ENCODE results near the gene ARHGAP40. TPM values are rescaled to one million over a fixed set of nuclear protein-coding genes. Genes with fewer than 3 reads are reported as not detected.

The ARHGAP40 gene
- total and polyA plus RNA-seq, 9 of the 15 experiments (the other 6 are each of a cell fraction or from before 2014, with no cell fraction given), result not detected

DNA sequence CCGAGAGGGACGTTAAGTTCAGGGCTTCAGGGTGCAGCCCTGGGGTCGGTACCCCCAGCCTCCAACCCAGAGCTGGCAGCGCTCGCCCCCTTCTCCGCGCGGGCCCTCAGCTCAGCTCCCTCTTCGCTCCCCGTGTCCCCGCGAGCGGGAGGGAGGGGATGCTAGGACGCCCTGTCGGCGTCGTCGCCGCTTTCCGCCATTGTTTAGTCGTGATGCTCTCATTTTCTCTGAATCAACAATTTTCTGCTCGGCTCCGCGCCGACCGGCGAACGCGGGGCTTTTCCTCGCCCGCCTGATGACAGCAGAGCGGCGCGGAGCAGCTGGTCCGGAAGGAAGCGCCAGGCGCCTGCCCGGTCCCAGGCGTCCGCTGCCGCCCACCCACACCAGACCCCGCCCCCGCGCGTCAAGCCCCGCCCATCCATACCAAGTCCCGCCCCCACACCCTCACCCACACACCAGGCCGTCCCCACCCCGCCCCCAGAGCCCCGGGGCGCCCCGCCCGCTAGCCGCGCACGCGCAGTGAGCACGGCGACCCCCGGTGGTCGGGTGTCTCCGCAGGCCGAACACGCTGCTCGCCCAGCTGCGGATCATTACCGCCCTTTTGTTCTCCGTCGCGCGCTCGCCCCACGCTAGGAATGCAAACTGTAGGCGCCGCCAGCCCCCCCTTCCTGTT, 72.6 kb downstream of the ARHGAP40 start (continued):
- TF ChIP-seq MAZ (CRISPR knock-in tag; conservative IDR thresholded peaks at IDR 0.05 in 1 of 2, IDR thresholded peaks at IDR 0.05 in 1 of 2) (peak in 1 of 2 experiments; percentile 67; a peak in 2 of 4 replicates), ARID2 (IDR thresholded peaks at IDR 0.05) (no peak), EZH2 (IDR thresholded peaks at IDR 0.05; ENCODE audit: borderline replicate concordance, low read depth, low read length) (no peak), FUS (optimal IDR thresholded peaks at IDR 0.05; ENCODE audit: low read depth, low read length) (no peak), ZNF668 (CRISPR knock-in tag; IDR thresholded peaks at IDR 0.05) (no peak), ZNF263 (CRISPR knock-in tag; IDR thresholded peaks at IDR 0.05; ENCODE audit: borderline replicate concordance) (no peak), HDGF (IDR thresholded peaks at IDR 0.05) (no peak), NFE2 (IDR thresholded peaks at IDR 0.05; ENCODE audit: low read depth) (no peak), ZBTB7A (IDR thresholded peaks at IDR 0.05; ENCODE audit: borderline replicate concordance, control insufficient read depth, low read depth, low read length) (peak; percentile 84), HMGN3 (IDR thresholded peaks at IDR 0.05; ENCODE audit: borderline replicate concordance, extremely low read depth, insufficient read length, low read depth, low read length) (no peak), CBX3 (IDR thresholded peaks at IDR 0.05; ENCODE audit: borderline replicate concordance in 1 of 2, low read length in 2 of 2) (no peak), ATF7 (IDR thresholded peaks at IDR 0.05) (no peak), SMARCE1 (IDR thresholded peaks at IDR 0.05) (no peak), STAG1 (CRISPR knock-in tag; IDR thresholded peaks at IDR 0.05; ENCODE audit: borderline replicate concordance) (no peak), ZNF217 (CRISPR knock-in tag; IDR thresholded peaks at IDR 0.05) (no peak), ZFP30 (CRISPR knock-in tag; IDR thresholded peaks at IDR 0.05; ENCODE audit: borderline replicate concordance) (no peak), ZNF212 (CRISPR knock-in tag; IDR thresholded peaks at IDR 0.05) (no peak), RBM14 (IDR thresholded peaks at IDR 0.05; ENCODE audit: borderline replicate concordance, insufficient read depth, low read depth, low read length) (no peak), CREB1 (IDR thresholded peaks at IDR 0.05) (peak; percentile 29; the same call in 1 of the 2 replicates), CREB1 (CRISPR knock-in tag; IDR thresholded peaks at IDR 0.05) (no peak)
- TF ChIP-seq, protein P1, sequence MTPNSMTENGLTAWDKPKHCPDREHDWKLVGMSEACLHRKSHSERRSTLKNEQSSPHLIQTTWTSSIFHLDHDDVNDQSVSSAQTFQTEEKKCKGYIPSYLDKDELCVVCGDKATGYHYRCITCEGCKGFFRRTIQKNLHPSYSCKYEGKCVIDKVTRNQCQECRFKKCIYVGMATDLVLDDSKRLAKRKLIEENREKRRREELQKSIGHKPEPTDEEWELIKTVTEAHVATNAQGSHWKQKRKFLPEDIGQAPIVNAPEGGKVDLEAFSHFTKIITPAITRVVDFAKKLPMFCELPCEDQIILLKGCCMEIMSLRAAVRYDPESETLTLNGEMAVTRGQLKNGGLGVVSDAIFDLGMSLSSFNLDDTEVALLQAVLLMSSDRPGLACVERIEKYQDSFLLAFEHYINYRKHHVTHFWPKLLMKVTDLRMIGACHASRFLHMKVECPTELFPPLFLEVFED (CRISPR knock-in tag; conservative IDR thresholded peaks at IDR 0.05), result no peak
- TF ChIP-seq, protein P2, sequence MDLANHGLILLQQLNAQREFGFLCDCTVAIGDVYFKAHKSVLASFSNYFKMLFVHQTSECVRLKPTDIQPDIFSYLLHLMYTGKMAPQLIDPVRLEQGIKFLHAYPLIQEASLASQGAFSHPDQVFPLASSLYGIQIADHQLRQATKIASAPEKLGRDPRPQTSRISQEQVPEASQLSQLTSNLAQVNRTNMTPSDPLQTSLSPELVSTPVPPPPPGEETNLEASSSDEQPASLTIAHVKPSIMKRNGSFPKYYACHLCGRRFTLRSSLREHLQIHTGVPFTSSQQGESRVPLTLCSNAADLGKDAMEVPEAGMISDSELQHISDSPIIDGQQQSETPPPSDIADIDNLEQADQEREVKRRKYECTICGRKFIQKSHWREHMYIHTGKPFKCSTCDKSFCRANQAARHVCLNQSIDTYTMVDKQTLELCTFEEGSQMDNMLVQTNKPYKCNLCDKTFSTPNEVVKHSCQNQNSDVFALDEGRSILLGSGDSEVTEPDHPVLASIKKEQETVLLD (IDR thresholded peaks at IDR 0.05), result peak; percentile 70
- TF ChIP-seq, protein P3, sequence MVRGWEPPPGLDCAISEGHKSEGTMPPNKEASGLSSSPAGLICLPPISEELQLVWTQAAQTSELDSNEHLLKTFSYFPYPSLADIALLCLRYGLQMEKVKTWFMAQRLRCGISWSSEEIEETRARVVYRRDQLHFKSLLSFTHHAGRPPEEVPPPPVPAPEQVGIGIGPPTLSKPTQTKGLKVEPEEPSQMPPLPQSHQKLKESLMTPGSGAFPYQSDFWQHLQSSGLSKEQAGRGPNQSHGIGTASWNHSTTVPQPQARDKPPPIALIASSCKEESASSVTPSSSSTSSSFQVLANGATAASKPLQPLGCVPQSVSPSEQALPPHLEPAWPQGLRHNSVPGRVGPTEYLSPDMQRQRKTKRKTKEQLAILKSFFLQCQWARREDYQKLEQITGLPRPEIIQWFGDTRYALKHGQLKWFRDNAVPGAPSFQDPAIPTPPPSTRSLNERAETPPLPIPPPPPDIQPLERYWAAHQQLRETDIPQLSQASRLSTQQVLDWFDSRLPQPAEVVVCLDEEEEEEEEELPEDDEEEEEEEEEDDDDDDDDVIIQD (CRISPR knock-in tag; IDR thresholded peaks at IDR 0.05), result no peak
- TF ChIP-seq, protein P4, sequence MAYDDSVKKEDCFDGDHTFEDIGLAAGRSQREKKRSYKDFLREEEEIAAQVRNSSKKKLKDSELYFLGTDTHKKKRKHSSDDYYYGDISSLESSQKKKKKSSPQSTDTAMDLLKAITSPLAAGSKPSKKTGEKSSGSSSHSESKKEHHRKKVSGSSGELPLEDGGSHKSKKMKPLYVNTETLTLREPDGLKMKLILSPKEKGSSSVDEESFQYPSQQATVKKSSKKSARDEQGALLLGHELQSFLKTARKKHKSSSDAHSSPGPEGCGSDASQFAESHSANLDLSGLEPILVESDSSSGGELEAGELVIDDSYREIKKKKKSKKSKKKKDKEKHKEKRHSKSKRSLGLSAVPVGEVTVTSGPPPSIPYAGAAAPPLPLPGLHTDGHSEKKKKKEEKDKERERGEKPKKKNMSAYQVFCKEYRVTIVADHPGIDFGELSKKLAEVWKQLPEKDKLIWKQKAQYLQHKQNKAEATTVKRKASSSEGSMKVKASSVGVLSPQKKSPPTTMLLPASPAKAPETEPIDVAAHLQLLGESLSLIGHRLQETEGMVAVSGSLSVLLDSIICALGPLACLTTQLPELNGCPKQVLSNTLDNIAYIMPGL (CRISPR knock-in tag; IDR thresholded peaks at IDR 0.05), result no peak

Data from K562 (cell line).